Measurements from ENCODE around the gene PCLAF.
"Not testable (repeated sequence)": the region's sequence is repeated elsewhere in the genome, so short reads cannot be mapped to it uniquely, and the experiment has no call there.

Gene PCLAF

GRCh38 chr15:64381000-64381751, at the start of gene PCLAF:
Gene PCLAF, minus strand, starts transcription at chr15:64381441. Its CDS starts 70 bp downstream, at chr15:64381371.
- DNase-seq (ENCODE audit: low read depth): peak; percentile 91

GRCh38 chr15:64430000-64430735, 48.9 kb upstream of the PCLAF start:
- peak; percentile 89 for DNase-seq (ENCODE audit: low read depth)

- DNase-seq (ENCODE audit: low read depth): no peak
Measured at GRCh38 chr15:64429448-64429847, 48.2 kb upstream of the PCLAF start.

- no peak for DNase-seq (ENCODE audit: low read depth)
Measured at GRCh38 chr15:64426845-64427465, 45.7 kb upstream of the PCLAF start.

GRCh38 chr15:64425221-64425620, 44.0 kb upstream of the PCLAF start:
- DNase-seq (ENCODE audit: low read depth): no peak

- no peak for DNase-seq (ENCODE audit: low read depth)
Measured at GRCh38 chr15:64423970-64424369, 42.7 kb upstream of the PCLAF start.

GRCh38 chr15:64422697-64423096, 41.5 kb upstream of the PCLAF start:
- no peak for DNase-seq (ENCODE audit: low read depth)

- no peak for DNase-seq (ENCODE audit: low read depth)
Measured at GRCh38 chr15:64412216-64412615, 31.0 kb upstream of the PCLAF start.

- no peak for DNase-seq (ENCODE audit: low read depth)
Measured at GRCh38 chr15:64400583-64400982, 19.3 kb upstream of the PCLAF start.

- DNase-seq (ENCODE audit: low read depth): no peak
Measured at GRCh38 chr15:64398575-64398974, 17.3 kb upstream of the PCLAF start.

GRCh38 chr15:64396789-64397188, 15.5 kb upstream of the PCLAF start:
- DNase-seq (ENCODE audit: low read depth): no peak

GRCh38 chr15:64392471-64392870, 11.2 kb upstream of the PCLAF start:
- not testable (repeated sequence) for DNase-seq (ENCODE audit: low read depth)

- DNase-seq (ENCODE audit: low read depth): no peak
Measured at GRCh38 chr15:64389036-64389435, 7.8 kb upstream of the PCLAF start.

GRCh38 chr15:64387562-64388168, 6.4 kb upstream of the PCLAF start, which contains the start of gene TRIP4:
Gene TRIP4, plus strand, starts transcription at chr15:64387836. Its CDS starts 28 bp downstream, at chr15:64387864.
- DNase-seq (ENCODE audit: low read depth): peak; percentile 96

GRCh38 chr15:64386291-64386690, 5.0 kb upstream of the PCLAF start:
- no peak for DNase-seq (ENCODE audit: low read depth)

- DNase-seq (ENCODE audit: low read depth): no peak
Measured at GRCh38 chr15:64383760-64384159, 2.5 kb upstream of the PCLAF start.

GRCh38 chr15:64380130-64380870, 941 bp downstream of the PCLAF start:
- not testable (repeated sequence) for DNase-seq (ENCODE audit: low read depth)

- no peak for DNase-seq (ENCODE audit: low read depth)
Measured at GRCh38 chr15:64379216-64379960, 1.9 kb downstream of the PCLAF start.

GRCh38 chr15:64373360-64373759, 7.9 kb downstream of the PCLAF start:
- DNase-seq (ENCODE audit: low read depth): no peak

- DNase-seq (ENCODE audit: low read depth): not testable (repeated sequence)
Measured at GRCh38 chr15:64371383-64371782, 9.9 kb downstream of the PCLAF start.

- no peak for DNase-seq (ENCODE audit: low read depth)
Measured at GRCh38 chr15:64369078-64369607, 12.1 kb downstream of the PCLAF start.

All from fibroblast of the conjunctiva (primary cell).